Measurements from ENCODE around the gene NPAS3. TPM values are rescaled to one million over a fixed set of nuclear protein-coding genes. Genes with fewer than 3 reads are reported as not detected.

Gene NPAS3
- not detected in 5 replicates for total RNA-seq (2022; extraction: Qiagen RNA extraction; ENCODE audit: low read depth)

GRCh38 chr14:32938719-32939253 lies at the start of gene NPAS3:
TSS of gene NPAS3 (plus strand) at chr14:32938879.

